Adrenal gland (tissue), 5 donors: ENCODE data around the gene CCSER1.

ENCODE experiments used
- CTCF ChIP-seq, 6 experiments: fragments of 450-650 bp in 4 of 6; fragments of 200-600 bp in 2 of 6; sonication (generic) in 1 of 6; IDR thresholded peaks; 1 replicate in 5 of 6; 2 replicates in 1 of 6; pipeline versions ENCODE4 v1.5.1 to v1.8.0; 2016 to 2021; ENCODE audit warnings: antibody characterized with exemption in 6 of 6, mild to moderate bottlenecking in 2 of 6, moderate library complexity in 1 of 6
- POLR2A ChIP-seq, 2 donors: fragments of 450-650 bp; IDR thresholded peaks; one replicate each; pipeline ENCODE4 v1.6.1; 2017; ENCODE audit warnings: antibody characterized with exemption in 2 of 2, mild to moderate bottlenecking in 2 of 2, moderate library complexity in 1 of 2
- donor health status: DM: no; HTN: no; CAD: no.

DNA sequence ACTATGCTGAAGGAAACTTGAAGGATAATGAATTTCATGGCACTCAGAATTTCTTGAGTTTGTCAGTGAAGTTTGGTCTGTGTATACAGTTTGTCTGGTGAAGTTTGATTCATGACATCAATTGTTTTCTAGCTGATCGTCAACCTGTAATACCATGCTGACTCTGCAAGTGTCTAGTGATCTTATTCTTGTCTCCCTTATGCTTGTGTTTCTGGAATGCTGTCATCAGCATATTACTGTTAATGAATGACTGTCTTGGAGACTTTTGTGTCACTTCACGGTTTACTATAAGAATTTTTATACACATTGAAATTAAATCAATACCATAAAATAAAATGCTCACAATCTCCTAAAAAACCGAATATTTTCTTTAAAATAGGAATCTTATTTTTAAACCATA, 779.0 kb downstream of the CCSER1 start:
- TF ChIP-seq POLR2A (IDR thresholded peaks at IDR 0.05) (no peak), CTCF (IDR thresholded peaks at IDR 0.05) (no peak)
